HG03342 (cell line): ENCODE measurements around the gene CEACAM1.
"Not testable (repeated sequence)": the region's sequence is repeated elsewhere in the genome, so short reads cannot be mapped to it uniquely, and the experiment has no call there.

Source experiments
- ATAC-seq: cut with Tn5 transposase; IDR thresholded peaks from one replicate; pipeline ENCODE4 v1.9.1; 2021; ENCODE audit warnings: mild to moderate bottlenecking, moderate library complexity; ENCODE audit not compliant: unreplicated experiment

The CEACAM1 gene

DNA sequence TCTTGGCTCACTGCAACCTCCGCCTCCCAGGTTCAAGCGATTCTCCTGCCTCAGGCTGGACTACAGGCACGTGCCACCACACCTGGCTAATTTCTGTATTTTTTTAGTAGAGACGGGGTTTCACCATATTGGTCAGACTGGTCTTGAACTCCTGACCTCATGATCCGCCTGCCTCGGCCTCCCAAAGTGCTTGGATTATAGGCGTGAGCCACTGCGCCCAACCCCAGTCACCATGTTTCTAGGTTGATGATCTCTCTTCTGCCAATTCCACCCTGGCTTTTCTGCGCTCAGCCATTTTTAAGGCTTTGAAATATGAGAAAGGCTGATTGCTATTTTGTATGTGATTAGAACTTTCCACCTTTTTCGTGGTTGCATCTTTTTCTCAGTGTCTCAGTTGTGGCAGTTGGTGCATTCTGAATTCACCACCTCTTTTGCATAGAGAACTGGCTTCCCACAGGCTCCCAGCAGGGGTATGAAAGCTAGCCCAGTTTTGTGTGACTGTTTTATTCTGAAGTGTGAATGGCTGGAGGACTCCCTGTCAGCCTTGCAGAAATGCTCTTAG is 15.5 kb downstream of the CEACAM1 start:
- ATAC-seq: peak; percentile 69

DNA sequence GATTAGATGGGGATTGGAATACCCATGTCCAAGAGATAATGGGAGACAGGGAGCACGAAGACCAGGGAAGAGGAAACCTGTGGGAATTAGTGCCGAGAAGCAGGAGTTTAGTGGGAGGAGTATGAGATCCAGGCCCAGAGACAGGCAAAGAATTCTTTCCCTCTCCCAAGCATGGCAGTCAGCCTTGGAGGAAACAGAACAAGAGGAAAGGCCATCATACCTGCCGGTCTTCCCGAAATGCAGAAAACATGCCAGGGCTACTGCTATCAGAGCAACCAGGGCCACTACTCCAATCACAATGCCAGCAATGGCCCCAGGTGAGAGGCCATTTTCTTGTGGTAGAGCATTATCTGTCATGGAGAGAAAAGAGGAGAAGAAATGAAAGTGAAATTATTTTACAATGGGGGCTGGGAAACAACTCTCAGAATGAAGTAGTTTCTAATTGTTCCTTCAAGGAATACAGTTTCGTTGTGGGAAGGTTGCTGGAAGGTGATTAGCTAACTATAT is 16.1 kb downstream of the CEACAM1 start:
- ATAC-seq: no peak

DNA sequence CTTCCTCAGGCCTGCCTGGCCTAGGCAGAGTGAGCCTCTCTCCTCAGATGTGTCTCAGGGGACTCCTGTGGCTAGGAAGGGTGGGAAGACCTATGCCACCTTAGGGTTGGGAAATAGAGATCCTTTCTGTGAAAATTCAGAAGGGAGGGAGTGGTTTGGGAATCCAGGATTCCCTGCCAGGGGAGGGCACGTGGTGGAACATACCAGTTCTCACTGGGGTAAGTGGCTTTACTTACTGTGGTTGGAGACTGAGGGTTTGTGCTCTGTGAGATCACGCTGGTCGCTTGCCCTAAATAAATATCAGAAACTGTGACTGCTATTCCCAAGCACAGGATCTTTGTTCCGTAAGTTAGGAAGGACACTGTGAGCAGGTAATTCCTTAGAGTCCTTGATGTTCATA is 16.9 kb downstream of the CEACAM1 start:
- ATAC-seq: no peak

DNA sequence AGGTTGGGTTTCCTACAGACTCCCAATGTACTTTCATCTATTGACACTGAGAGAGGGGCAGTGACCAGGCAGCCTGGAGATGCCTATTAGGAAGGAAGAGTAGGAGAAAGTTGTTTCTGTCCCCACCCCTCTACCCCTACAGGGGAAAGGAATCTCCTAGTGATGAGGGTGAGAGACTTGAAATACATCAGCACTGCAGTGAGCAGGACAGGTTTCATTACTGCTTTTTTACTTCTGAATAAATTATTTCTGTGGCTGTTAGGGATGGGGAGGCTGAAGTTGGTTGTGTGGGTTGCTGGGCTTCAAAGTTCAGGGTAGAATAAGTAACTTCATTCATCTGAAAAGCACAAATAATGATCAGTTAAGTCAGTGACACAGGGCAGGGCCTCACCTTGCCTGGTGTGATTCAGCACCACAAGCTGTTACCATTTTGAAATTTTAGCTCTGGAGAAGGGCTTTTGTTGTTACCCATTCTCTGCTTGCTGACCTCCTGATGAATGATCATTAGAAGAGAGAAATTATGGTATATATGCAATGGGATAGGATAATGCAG is 19.3 kb downstream of the CEACAM1 start:
- peak; percentile 39 for ATAC-seq

DNA sequence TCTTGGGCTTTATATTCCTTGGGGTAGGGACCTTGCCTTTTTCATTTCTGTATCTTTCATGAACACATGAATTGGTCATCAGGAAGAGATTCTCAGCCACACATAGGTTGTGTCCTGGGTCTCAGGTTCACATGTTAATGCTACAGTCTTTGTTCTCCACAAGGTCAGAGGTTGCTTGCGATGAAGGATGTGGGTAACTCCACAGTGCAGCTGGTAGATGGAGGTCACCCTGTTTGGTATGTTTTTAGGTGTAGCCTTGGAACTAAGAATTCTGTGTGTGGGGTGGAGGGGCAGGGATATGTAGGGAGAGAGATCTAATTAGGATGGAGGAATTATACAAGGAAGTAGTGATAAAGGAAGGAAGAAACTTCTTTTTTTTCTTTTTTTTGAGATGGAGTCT is 23.2 kb downstream of the CEACAM1 start:
- ATAC-seq: no peak

DNA sequence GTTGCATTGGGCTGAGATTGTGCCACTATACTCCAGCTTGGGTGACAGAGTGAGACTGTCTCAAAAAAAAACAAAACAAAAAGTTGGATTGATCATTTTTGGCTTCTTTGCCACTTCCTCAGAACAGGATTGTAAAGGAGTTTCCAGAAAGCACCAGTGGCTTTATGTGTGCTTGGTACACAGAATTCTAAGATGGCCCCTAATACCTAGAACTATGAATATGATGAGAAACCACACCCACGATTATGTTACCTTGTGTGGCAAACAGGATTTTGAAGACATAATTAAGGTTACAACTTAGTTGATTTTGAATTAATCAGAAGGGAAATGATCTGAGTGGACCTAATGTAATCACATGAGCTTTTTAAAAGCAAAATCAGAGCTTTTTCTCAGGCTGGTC is 26.5 kb downstream of the CEACAM1 start:
- no peak for ATAC-seq

DNA sequence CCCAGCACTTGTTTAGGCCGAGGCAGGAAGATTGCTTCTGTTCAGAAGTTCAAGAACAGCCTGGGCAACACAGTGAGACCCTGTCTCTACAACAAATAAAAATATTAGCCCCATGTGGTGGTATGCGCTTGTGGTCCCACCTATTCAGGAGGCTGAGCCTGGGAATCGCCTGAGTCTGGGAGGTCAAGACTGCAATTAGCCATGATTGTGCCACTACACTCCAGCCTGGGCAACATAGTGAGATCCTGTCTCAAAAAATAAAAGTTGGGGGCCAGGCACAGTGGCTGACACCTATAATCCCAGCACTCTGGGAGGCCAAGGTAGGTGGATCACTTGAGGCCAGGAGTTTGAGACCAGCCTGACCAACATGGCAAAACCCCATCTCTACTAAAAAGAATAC is 27.0 kb downstream of the CEACAM1 start:
- ATAC-seq: not testable (repeated sequence)

DNA sequence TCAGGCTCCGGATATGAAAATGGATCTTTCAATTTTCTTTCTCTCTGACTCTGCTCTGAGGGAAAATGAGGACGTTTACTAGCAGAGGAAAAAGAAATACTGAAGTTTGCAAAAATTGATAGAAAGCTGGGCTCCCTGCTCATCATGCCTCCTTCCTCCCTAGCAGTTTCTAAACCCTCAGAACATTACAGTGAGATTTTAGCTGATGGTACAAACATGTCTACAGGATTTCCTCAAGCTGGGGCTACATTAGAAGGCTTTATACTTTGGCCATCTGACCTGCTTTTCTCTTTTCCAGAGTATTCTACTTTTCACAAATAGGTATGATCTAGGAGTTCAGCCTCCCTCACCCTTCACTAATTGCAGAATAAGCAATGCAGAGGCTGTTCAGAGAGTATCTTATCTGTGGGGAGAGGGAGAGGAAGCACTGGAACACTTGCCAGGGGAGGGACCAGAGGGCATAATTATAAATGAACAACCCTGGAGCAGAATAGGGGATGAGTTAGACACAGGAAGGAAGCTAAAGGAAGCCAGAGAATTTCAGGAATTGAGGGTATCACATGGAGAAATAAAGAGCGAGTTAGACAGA is 30.0 kb downstream of the CEACAM1 start:
- no peak for ATAC-seq

DNA sequence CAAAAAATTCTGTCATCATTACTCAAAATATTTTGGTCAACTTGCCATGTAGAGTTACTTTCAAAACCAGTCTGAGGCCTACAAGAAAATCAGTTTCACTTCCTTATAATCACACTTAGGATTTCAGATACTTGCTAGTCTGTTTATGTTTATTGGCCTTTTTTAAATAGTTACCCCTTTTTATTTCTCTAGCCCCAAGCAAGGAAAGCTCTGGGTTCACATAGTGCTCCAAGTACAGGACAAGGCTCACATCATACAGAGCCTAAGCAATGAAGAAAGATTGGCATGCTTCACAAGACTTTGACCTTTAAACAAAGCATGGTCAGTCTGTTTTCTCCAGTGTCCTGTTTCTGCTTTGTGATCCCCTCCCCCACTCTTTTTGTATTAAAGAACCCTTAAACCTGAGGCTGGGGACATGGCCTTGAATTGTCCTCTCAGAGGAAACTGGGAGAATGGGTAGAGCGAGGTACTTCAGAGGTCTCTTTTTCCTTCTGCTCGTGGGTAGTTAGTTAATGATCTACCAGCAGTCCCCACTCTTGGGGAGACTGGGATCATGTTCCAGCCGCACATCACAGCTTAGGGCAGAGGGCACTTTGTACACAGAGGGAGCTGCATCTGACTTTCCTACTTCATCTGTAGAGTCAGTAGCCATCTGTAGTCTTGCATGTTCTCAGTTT is 30.7 kb downstream of the CEACAM1 start:
- ATAC-seq: peak; percentile 66

DNA sequence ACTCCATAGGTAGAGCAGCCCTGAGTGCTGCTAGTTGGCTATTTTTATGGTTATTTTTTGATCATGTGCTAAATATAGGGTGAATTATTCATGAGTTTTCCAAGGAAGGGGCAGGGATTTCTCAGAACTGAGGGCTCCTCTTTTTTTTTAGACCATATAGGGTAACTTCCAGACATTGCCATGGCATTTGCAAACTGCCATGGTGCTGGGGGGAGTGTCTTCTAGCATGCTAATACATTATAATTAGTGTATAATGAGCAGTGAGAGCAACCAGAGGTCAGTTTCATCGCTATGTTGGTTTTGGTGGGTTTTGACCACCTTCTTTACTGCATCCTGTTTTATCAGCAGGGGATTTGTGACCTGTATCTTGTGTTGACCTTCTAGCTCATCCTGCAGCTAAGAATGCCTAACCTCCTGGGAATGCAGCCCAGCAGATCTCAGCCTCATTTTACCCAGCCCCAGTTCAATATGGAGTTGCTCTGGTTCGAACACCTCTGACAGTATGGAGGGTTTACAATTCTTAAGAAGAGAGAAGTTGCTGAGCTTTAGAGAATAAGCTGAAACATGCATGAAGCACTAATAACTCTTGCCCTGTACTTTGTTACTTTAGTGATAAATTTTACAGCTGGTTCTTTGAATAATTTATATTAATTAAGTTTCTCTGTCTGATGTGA is 31.7 kb downstream of the CEACAM1 start:
- no peak for ATAC-seq

DNA sequence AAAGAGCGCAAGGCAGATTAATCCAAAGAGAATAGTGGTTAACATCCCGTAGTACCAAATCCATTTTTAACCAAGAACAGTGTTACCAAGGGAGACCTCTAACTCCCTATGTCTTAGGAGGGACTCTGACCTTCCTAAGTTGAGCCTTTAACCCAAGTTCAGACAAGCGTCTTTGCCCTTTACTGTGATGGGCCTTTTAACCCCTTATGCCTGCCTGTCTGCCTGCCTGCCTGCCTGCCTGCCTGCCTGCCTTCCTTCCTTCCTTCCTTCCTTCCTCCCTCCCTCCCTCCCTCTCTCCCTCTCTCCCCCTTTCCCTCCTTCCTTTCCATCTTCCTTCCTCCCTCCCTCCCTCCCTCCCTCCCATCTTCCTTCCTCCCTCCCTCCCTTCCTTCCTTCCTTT is 32.6 kb downstream of the CEACAM1 start:
- no peak for ATAC-seq

DNA sequence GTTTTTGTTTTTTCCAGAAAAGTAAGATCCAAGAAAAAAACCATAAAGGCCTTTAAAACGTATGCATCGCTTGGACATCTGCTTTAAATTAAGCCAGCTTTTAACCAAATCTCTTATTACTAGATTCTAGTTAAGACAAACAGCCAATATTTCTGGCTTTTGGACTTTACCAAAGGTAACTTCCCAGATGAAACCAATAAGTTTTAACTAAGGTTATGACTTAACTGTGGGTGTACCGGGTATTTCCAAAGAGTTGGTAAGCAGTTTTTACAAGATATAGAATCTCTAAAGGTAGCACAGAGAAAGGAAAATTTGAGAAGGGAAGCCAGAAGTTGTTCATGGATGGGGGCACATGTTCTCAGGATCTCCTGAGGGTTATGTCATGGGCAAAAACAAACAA is 34.0 kb downstream of the CEACAM1 start:
- no peak for ATAC-seq

DNA sequence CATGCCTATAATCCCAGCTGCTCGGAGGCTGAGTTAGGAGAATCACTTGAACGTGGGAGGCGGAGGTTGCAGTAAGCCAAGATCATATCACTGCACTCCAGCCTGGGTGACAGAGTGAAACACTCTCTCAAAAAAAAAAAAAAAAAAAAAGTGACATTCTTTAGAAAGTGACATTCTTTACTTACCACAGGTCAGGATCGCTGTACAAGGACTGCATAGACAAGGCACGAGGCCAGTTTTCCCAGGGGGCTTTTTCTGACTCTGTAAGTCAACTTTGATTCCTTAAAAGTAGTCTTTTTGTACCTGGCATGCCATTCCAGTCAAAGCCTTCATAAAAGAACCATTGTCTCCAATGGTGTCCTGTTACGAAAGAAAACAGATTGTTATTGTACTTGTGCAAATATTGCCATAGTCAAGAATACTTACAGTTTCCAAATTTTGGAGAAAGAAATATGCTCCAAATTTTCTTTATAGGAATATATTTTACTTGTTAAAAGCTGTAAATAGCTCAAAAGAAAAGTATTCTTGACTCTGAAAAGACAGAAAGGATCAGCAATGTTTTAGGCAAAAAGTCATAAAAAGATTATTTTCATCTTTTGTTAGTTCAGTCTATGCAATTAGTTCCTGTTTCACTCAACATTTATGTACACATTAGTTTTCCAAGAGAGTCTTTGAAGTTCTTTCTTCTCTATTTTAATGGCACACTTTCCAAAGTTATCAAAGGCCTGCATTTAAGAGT is 39.3 kb downstream of the CEACAM1 start:
- no peak for ATAC-seq

DNA sequence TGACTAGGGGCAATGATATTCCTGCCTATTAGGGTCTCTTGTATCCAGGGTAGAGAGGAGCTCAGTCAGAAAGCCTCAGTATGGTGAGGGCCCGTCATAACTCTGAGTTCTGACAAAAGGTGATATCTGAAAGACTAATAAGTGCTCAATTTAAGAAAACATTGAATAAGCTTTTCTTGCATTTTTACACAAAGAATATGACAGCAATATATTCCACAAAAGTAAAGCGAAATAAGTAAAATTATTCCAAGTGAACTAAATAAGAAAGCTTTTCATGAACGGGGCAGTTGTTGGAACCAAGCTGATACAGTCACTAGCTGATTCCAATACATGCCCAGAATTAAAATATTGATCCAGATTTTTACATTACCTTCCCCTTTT is 40.5 kb downstream of the CEACAM1 start:
- ATAC-seq: no peak

DNA sequence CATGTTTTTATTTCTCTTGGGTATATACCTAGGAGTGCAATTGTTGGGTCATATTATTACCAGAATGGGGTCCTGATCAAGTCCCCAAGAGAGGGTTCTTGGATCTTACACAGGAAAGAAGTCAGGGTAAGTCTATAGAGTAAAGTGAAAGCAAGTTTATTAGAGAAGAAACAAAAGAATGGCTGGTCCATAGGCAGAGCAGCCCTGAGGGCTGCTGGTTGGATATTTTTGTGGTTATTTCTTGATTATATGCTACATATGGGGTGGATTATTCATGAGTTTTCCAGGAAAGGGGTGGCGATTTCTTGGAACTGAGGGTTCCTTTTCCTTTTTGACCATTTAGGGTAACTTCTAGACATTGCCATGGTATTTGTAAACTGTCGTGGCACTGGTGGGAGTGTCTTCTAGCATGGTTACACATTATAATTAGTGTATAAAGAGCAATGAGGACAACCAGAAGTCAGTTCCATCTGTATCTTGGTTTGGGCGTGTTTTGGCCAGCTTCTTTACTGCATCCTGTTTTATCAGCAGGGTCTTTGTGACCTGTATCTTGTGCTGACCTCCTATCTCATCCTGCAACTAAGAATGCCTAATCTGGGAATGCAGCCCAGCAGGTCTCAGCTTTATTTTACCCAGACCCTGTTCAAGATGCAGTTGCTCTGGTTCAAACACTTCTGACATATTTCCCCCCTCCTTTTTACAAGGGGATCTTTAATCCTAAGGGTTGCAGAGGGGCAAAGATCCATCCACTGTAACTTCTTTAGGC is 41.1 kb downstream of the CEACAM1 start:
- ATAC-seq: no peak

DNA sequence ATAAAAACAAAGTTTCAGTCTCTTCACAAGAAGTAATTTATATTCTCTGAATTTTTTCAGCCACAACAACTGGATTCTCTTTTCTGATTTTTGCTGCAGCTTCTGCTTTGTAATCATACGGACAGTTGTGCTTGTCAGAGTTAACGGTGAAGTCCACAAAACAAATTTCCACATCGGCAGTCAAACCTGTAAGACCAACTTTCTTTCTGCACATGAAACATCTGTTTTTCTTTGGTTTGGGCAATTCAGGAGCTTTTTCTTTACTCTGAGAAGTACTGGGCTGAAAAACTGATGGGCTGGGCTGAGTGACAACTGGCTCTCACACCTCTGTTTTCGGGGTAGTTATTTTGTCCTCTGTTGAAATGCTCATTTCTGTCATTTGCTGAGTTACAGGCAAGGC is 43.2 kb downstream of the CEACAM1 start:
- not testable (repeated sequence) for ATAC-seq

DNA sequence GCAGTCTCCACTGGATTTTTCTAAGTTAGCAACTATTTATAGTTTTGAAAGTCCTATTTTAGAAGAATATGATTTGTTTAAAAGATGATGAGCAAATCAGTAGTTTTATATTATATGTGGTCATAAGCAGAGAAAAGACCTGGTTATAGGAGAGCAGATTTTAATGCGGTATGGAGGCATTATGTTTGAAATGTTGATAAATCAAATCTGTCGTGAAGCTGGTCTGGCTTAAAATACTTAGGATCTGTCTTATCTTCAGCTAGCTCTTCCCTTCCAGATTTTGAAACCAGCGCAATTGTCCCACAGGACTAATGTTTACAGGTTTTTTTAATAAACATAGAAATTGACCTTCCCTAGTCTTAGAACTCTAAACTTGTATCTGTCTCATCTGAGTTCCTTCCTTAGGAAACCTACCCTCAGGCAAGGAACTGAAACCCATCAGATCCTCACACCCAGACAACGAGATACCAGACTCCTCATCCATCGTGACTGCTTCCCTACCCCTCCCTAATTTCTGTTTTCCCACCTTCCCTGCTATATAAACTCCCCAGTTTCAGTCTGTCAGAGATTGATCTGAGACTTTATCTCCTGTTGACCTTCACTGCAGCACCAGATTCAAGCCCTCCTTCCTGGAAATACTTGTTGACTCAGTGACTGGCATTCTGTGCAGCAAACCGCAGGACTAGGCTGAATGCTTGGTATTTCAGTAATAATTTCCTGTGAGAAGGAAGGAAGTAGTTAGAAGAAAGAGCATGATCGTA is 47.8 kb downstream of the CEACAM1 start:
- ATAC-seq: no peak

DNA sequence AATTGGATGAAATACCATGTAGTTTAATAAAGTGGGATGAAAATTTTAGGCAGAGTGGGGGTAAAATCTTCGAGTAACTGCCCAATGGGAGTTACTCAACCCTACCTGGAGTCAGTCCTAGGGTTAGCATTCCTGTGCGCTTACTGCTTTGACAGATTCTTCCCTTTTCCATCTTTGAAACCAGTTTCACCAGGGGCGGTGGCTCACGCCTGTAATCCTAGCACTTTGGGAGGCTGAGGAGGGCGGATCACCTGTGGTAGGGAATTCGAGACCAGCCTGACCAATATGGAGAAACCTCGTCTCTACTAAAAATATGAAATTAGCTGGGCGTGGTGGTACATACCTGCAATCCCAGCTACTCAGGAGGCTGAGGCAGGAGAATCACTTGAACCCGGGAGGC is 48.5 kb downstream of the CEACAM1 start:
- no peak for ATAC-seq

DNA sequence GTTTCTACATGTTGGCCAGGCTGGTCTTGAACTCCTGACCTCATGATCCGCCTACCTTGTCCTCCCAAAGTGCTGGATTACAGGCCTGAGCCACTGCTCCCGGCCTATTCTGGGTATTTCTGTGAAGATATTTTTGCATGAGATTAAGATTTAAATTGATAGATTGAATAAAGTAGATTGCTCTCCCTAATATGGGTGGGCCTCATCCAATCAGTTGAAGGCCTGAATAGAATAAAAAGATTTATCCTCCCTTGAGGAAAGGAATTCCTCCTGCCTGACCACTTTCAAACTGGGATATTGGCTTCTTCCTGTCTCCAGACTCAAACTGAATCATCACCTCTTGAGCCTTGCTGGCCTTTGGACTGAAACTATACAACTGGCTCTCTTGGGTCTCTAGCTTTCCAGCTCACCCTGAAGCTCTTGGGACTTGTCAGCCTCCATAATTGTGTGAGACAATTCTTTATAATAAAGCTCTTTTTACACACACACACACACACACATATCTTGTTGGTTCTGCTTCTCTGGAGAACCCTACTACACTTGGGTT is 49.4 kb downstream of the CEACAM1 start:
- no peak for ATAC-seq
